ENCODE measurements around the gene FLNC.

FLNC gene

DNA sequence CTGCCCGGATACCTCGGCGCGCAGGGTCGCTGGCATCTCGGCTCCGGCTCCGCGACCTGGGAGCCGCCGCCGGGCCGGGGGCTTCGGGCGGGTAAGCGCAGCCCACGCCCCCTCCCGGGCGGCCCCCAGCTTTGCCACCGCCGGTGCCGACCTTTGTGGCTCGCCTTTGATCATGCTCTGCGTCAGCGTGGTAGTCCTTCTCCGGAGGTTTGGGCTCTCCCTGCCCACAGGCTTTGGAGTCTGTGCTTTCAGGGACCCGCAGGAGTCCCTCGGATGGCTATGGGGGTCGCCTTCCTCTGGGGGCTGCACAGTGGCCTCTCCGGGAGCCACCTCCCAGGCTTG lies 39.7 kb downstream of the FLNC start:
- Histone ChIP-seq H3K4me2 (ENCODE audit: low read length) (peak overlapping the region; percentile 85), H3K9me2 (replicated peaks; ENCODE audit: control insufficient read depth, low read length) (no peaks in the 10 kb centered on the region), H3K4me3 (ENCODE audit: low read length) (peak overlapping the region; percentile 72), H4K20me1 (ENCODE audit: control insufficient read depth, insufficient read depth, low read depth, low read length) (0 out of 2 replicates have a peak, but pooled peaks cover 5% of the 10 kb centered on the region), H3K9me3 (ENCODE audit: control insufficient read depth, insufficient read depth, low read length) (no peaks in the 10 kb centered on the region), H3K4me1 (ENCODE audit: control insufficient read depth, low read length) (peaks cover 38% of the 10 kb centered on the region), H3K36me3 (ENCODE audit: control insufficient read depth, low read length) (peaks cover 21% of the 10 kb centered on the region), H3K79me2 (ENCODE audit: control insufficient read depth, low read length) (peaks cover 4% of the 10 kb centered on the region), H3K27ac (ENCODE audit: low read depth, low read length) (no peak overlapping the region), H3K27me3 (ENCODE audit: control insufficient read depth, low read length) (peaks cover 6% of the 10 kb centered on the region), H3F3A (ENCODE audit: control insufficient read depth, insufficient read depth) (peaks cover 9% of the 10 kb centered on the region)
- TF ChIP-seq, protein P1, sequence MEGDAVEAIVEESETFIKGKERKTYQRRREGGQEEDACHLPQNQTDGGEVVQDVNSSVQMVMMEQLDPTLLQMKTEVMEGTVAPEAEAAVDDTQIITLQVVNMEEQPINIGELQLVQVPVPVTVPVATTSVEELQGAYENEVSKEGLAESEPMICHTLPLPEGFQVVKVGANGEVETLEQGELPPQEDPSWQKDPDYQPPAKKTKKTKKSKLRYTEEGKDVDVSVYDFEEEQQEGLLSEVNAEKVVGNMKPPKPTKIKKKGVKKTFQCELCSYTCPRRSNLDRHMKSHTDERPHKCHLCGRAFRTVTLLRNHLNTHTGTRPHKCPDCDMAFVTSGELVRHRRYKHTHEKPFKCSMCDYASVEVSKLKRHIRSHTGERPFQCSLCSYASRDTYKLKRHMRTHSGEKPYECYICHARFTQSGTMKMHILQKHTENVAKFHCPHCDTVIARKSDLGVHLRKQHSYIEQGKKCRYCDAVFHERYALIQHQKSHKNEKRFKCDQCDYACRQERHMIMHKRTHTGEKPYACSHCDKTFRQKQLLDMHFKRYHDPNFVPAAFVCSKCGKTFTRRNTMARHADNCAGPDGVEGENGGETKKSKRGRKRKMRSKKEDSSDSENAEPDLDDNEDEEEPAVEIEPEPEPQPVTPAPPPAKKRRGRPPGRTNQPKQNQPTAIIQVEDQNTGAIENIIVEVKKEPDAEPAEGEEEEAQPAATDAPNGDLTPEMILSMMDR (IDR thresholded peaks at IDR 0.05; ENCODE audit: low read depth, low read length, poor library complexity, severe bottlenecking), result no peak
- no peak for TF ChIP-seq EZH2phosphoT487 (IDR thresholded peaks at IDR 0.05; ENCODE audit: borderline replicate concordance, low read length)

DNA sequence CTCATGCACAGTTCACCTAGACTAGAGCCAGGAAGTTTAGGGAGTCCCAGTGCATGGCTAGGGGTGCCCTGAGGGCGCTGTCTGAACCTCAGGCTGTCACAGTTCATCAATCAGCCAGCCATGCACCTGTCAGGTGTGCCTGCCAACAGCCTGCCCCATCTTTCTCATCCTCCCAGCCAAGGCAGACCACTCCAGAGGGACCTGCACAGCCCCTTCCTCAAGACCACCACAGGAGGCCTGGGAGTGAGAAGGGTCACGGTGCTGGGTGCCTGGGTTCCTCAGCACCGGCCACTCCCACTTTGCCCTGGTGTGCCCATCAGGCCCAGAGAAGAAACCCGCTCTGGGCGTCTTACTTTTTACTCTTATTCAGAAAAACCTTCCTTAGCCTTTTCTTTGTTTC lies 40.8 kb downstream of the FLNC start:
- Histone ChIP-seq H4K20me1 (ENCODE audit: control insufficient read depth, insufficient read depth, low read depth, low read length) (0 out of 2 replicates have a peak, but pooled peaks cover 5% of the 10 kb centered on the region), H3K27ac (ENCODE audit: low read depth, low read length) (no peak overlapping the region), H3K9me3 (ENCODE audit: control insufficient read depth, insufficient read depth, low read length) (no peaks in the 10 kb centered on the region), H3K4me1 (ENCODE audit: control insufficient read depth, low read length) (peaks cover 38% of the 10 kb centered on the region), H3K4me3 (ENCODE audit: low read length) (peak overlapping the region; percentile 10; the same call in 1 of the 2 replicates), H3K4me2 (ENCODE audit: low read length) (peak overlapping the region; percentile 85), H3K9me2 (replicated peaks; ENCODE audit: control insufficient read depth, low read length) (no peaks in the 10 kb centered on the region), H3K79me2 (ENCODE audit: control insufficient read depth, low read length) (no peaks in the 10 kb centered on the region), H3F3A (ENCODE audit: control insufficient read depth, insufficient read depth) (peaks cover 9% of the 10 kb centered on the region), H3K36me3 (ENCODE audit: control insufficient read depth, low read length) (peaks cover 10% of the 10 kb centered on the region), H3K27me3 (ENCODE audit: control insufficient read depth, low read length) (peaks cover 6% of the 10 kb centered on the region)
- TF ChIP-seq, protein P1 (IDR thresholded peaks at IDR 0.05; ENCODE audit: low read depth, low read length, poor library complexity, severe bottlenecking), result peak; percentile 11
- TF ChIP-seq EZH2phosphoT487 (IDR thresholded peaks at IDR 0.05; ENCODE audit: borderline replicate concordance, low read length), result no peak

DNA sequence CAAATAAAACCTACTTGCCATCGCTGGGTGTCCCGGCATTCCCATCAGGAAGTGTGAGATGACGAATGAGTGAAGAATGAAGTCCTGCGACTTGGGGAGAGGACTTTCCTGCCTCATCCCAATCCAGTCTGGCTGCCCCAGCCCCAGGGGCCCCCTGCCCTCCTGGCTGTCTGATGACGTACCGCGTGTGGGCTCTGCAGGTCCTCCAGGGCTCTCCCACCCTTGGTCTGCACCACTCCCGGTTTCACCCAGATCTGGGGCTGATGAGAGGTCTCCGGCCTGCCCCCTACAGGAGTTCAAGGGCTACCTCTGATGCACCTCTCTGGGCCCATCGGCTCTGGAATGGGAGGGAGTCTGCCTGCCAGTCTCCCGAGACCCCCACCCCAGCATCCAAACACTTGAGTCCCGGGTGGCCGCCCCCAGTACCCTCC lies 42.2 kb downstream of the FLNC start:
- H3F3A ChIP-seq (ENCODE audit: control insufficient read depth, insufficient read depth), result peaks cover 9% of the 10 kb centered on the region
- H4K20me1 ChIP-seq (ENCODE audit: control insufficient read depth, insufficient read depth, low read depth, low read length), result 0 out of 2 replicates have a peak, but pooled peaks cover 5% of the 10 kb centered on the region
- peaks cover 38% of the 10 kb centered on the region for H3K4me1 ChIP-seq (ENCODE audit: control insufficient read depth, low read length)
- no peaks in the 10 kb centered on the region for H3K36me3 ChIP-seq (ENCODE audit: control insufficient read depth, low read length)
- H3K27ac ChIP-seq (ENCODE audit: low read depth, low read length), result no peak overlapping the region
- H3K4me3 ChIP-seq (ENCODE audit: low read length), result no peak overlapping the region
- no peak overlapping the region for H3K4me2 ChIP-seq (ENCODE audit: low read length)
- no peaks in the 10 kb centered on the region for H3K79me2 ChIP-seq (ENCODE audit: control insufficient read depth, low read length)
- TF ChIP-seq, protein P1 (IDR thresholded peaks at IDR 0.05; ENCODE audit: low read depth, low read length, poor library complexity, severe bottlenecking), result peak; percentile 44
- no peak for TF ChIP-seq EZH2phosphoT487 (IDR thresholded peaks at IDR 0.05; ENCODE audit: borderline replicate concordance, low read length)
- no peaks in the 10 kb centered on the region for H3K9me2 ChIP-seq (replicated peaks; ENCODE audit: control insufficient read depth, low read length)
- peaks cover 6% of the 10 kb centered on the region for H3K27me3 ChIP-seq (ENCODE audit: control insufficient read depth, low read length)
- H3K9me3 ChIP-seq (ENCODE audit: control insufficient read depth, insufficient read depth, low read length), result no peaks in the 10 kb centered on the region

All from DOHH2 (cell line).